ENCODE results near the gene OPHN1.

GRCh38 chrX:68372665-68373064 lies 60.6 kb downstream of the OPHN1 start:
- TF ChIP-seq CTCF (IDR thresholded peaks at IDR 0.05; ENCODE audit: extremely low read depth in 1 of 2, insufficient read depth in 1 of 2, low read depth in 1 of 2, low read length in 2 of 2): no peak
- TF ChIP-seq POLR2A (IDR thresholded peaks at IDR 0.05; ENCODE audit: low read depth, low read length): no peak
- TF ChIP-seq MAX (IDR thresholded peaks at IDR 0.05; ENCODE audit: insufficient read depth, insufficient read length): no peak
- TF ChIP-seq MYC (IDR thresholded peaks at IDR 0.05; ENCODE audit: low read depth, low read length): no peak
- no peak for TF ChIP-seq POLR2AphosphoS5 (IDR thresholded peaks at IDR 0.05; ENCODE audit: insufficient read depth, low read depth, low read length)
- no peak for TF ChIP-seq EZH2 (IDR thresholded peaks at IDR 0.05; ENCODE audit: borderline replicate concordance, low read depth, low read length, severe bottlenecking)

All from endothelial cell of umbilical vein (primary cell).